ENCODE measurements around the gene RANBP17.
"Not testable (repeated sequence)": the region's sequence is repeated elsewhere in the genome, so short reads cannot be mapped to it uniquely, and the experiment has no call there.

RANBP17 gene

DNA sequence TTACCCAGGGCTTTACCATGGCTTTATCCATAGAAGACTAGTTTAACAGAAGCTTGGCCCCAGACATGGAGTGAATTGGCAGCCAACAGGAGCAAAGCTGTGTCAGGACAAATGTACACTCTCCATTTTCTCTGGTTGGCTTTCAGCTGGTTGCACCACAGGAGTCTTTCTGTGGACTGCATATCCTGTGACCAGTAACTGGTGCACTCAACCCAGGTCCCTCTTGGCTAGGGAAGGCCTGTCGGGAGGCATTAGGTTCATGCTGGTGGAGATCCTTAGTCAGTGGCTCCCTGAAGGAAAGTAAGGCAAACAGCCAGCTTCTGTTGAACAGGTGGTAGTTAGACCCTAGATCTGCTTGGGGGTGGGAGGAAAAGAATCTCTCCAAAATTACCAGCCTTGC lies 300.3 kb downstream of the RANBP17 start:
- no peak for DNase-seq

- peak in 1 of 2 donors; percentile 8 for DNase-seq
Observed at GRCh38 chr5:171162596-171162995, 300.8 kb downstream of the RANBP17 start.

- DNase-seq: no peak
Observed at GRCh38 chr5:171166766-171167165, 304.9 kb downstream of the RANBP17 start.

DNA sequence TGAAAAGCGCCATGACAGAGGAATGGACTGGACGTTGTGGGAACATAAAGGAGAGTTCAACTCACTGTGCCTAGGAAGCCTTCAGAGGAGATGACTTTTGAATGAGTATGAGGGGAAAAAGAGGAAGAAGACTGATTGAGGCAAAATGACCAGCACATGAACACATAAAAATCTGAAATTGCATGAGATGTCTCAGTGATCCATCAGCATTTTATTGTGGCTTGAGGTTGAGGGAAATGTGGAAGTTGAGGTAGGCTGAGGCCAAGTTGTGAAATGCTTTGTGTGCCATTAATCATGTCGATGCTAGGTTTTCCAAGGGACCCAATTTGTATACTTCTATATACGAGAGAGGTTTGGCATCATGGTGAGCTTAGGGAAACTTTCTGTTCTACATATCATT lies 306.4 kb downstream of the RANBP17 start:
- DNase-seq: peak; percentile 56 to 76

- DNase-seq: not testable (repeated sequence)
Observed at GRCh38 chr5:171174960-171175359, 313.1 kb downstream of the RANBP17 start.

DNA sequence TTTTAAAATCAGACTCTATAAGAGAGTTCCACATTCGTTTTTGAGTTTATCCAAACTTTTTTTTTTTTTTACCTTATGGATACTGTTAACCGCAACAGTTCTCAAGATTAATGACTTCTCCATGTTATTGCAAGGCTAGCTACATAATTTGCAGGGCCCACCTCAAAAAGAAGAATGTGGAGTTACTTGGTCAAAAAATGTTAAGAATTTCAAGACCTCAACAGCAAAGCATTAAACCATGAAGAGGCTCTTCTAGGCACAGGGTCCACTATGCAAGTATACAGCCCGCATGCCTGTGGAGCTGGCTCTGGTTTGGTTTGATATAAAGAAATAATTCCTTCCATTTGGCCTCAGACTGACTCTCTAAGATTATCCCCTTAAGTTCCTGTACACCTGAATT lies 313.9 kb downstream of the RANBP17 start:
- no peak for DNase-seq

- not testable (repeated sequence) for DNase-seq
Observed at GRCh38 chr5:171178190-171178589, 316.4 kb downstream of the RANBP17 start.

DNA sequence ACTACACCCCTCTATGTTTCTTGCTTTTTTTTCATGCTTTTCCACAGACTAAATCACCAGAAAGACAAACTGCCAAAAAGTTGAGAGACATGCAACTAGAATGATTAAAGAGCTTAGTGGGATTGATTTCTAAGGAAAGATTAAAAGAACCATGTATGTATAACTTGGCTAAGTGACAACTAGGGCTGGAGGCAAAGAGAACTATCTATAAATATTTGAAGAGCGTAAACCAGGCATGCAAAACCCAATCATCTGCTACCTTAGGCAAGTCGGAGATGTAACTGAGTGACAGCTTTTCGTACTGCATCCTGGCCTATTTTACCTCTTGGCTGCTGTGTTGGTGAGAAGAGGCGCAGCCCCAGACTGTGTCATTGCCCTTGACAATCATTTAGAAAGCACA lies 326.2 kb downstream of the RANBP17 start:
- DNase-seq: no peak

DNA sequence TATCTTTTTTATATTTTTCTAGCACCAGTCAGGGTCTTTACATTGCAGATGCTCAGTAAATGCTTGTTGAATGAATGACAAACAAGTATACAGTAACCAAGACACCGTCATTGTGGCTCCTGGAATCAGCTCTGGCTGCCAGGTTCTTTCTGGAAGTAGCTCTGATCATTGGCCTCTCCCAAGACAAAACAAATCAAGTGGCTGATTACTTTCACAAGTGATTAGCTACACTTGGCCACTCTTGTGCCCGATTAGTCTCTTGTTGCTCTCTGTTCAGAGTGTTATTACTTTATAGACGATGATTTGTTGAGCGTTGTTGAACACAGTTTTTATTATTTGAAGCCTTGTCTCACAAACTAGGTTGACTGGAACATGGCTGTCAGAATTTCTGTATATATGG lies 327.6 kb downstream of the RANBP17 start:
- no peak for DNase-seq

DNA sequence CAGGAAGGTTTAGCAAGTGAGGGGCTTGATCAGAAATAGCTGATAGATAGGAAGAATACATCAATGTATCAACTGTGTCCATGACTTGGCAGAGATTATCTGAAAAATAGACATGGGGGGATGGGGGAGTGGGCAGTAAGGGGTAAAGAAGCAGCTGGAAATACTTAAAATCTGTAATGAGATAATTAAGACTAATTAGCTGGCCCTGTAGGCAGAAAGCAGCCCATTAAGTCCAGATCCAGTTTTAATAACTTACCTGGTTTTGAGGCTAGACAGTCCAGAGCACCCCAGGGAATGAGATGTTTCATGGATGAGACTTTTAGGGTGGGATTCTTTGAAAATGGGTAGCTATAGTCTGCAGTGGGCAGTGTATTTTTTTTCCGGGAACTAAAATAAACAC lies 330.3 kb downstream of the RANBP17 start:
- DNase-seq: no peak

DNA sequence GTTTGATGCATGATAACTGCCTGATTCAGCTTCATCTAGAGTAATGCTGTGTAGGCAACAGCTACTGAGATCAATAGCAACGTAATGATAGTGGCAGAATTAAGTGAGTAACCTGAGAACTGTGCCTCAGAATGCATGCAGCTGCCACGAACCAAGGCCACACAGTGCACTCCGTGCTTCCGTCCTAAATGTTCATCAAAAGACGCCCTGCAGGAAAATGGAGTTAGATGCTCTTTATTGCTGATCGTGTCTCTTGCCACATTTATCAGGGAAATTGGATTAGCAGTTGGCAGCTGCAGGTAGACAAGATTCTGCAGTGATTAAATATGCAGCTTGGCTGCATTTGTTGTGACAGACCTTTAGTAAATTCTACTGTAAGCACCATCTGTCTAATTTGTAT lies 339.5 kb downstream of the RANBP17 start:
- DNase-seq: no peak

DNA sequence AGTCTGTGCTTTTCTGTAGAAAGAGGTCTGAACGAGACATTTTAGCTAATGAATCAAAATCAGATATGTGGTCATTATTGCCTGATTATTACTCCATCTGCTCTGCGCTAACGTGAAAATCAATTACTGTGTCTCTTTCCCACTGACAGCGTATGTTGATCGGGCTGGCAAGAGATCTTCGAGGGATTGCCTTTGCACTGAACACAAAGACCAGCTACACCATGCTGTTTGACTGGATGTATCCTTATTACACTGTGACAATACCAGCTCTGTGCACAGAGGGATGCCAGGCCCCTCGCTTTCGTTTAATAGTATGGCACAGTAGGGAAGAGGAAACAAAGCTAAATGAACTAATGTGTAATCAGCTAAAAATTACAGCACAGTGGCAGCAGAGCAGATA lies 343.6 kb downstream of the RANBP17 start:
- no peak for DNase-seq

GRCh38 chr5:171207256-171207847 lies 345.5 kb downstream of the RANBP17 start:
- DNase-seq: peak; percentile 58 to 73

DNA sequence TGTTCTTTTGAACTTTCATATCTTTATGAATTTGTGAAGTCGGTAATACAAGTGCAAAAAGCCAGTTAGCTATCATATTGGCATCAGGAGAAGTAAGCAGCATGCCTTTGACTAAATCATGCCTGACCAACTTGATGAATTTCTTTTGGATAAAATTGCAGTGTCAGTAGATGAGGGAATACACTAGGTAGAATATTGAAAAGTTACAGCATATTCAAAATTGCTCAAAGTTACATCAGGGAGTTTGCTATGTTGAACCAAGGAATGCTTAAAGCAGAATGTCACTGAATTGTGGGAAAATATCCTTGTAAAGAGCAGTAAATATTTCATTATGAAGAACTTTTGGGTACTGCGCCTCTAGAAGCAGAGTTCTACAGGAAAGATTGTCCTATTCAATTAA lies 360.1 kb downstream of the RANBP17 start:
- no peak for DNase-seq

DNA sequence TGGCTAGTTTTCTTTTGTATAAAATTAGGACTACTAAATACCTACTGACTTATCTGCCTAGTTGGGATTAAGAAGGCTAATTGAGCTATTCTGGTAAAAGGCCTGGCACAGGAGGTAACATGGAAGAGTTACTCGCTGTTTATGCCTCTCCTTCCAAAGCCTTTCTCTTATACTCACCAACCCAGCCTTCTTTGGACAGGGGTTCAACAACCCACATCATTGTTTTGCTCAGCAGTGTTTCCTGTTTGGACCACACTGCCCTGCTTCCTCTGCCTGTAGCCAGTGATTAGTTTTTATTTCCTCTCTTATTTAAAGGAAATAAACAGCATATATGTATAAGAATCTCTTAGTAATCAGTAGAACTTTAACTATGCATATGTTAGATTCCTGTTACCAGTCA lies 362.1 kb downstream of the RANBP17 start:
- DNase-seq: no peak

- DNase-seq: no peak
Observed at GRCh38 chr5:171226096-171226754, 364.4 kb downstream of the RANBP17 start.

DNA sequence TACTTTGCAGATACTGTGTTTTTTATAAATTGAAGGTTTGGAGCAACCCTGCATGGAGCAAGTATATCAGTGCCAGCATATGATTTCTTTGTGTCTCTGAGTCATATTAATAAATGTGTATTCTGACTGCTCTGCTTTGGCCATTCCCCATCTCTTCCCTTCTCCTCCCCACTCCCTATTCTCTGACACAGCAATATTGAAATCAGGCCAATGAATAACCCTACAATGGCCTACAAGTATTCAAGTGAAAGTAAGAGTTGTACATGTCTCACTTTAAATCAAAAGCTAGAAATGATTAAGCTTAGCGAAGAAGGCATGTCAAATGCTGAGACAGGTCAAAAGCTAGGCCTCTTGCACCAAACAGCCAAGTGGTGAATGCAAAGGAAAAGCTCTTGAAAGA lies 365.0 kb downstream of the RANBP17 start:
- no peak for DNase-seq

- no peak for DNase-seq
Observed at GRCh38 chr5:171236651-171237050, 374.8 kb downstream of the RANBP17 start.

DNA sequence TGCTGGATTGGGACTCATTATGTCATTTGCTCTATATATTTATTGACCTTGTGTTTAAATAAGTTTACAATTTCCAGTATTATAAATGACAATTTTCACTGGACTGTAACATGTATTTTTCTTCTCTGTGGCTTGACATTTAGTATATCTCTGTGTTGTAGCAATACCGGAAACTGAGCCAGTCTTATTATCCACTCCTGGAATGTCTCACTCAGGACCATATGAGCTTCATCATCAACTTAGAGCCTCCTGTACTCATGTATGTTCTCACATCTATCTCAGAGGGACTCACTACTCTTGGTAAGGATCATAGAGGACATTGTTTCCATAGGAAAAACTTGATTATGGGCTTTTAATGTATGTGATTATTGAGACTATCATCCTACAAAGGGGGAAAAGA lies 380.7 kb downstream of the RANBP17 start:
- DNase-seq: no peak

DNA sequence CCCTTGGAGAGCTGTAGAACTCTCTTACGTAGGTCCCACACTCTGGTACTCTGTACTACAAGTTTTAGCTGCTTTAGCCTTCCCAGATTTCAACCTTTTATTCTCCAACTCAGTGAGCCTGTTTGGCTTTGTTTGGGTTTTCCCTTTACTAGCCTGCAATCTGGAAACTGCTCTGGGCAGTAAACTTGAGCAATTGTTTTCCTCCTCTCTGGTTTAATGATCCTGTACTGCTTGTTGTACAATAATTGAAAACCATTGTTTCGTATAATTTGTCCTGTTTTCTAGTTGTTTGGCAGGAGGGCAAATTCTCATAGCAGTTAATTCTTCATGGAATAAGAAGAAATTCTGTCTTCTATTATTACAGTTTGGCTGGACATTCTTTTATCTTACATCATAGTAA lies 384.4 kb downstream of the RANBP17 start:
- no peak for DNase-seq

DNA sequence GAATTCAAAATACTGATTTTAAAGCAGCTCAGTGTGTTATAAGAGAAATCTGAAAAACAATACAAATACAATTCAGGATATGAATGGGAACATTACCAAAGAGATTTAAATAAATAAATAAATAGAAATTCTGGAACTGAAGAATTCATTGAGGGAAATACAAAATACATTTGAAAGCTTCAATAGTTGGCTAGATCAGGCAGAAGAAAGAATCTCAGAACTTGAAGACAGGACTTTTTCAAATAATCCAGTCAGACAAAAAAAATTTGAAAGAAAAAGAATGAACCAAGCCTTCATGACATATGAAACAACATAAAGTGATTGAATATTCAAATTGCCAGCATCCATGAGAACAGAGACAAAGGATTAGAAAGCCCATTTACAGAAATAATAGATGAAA lies 387.6 kb downstream of the RANBP17 start:
- DNase-seq: no peak

GRCh38 chr5:171250738-171251137 lies 388.9 kb downstream of the RANBP17 start:
- no peak for DNase-seq

GRCh38 chr5:171251519-171251918 lies 389.7 kb downstream of the RANBP17 start:
- no peak for DNase-seq

DNA sequence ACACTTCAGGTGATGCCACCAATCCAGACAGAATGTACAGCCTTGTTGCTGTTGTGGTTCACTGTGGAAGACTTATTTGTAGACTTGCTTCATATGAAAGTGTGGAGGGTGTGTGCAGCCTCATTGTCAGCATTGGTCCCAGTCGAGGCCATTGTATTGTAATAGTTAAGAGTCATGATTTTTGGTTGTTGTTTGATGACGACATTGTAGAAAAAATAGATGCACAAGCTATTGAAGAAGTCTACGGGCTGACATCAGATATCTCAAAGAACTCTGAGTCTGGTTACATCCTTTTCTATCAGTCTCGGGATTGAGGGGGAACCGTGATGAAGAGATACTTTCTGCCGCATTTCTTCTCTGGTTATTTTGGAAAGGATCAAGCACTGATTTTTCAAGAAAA lies 390.9 kb downstream of the RANBP17 start:
- DNase-seq: no peak

Data from inflammatory macrophage (primary cell).